K562 (cell line): ENCODE measurements around the gene ZFY. TPM values are rescaled to one million over a fixed set of nuclear protein-coding genes. Genes with fewer than 3 reads are reported as not detected.

ENCODE experiments used
- CC2D1A ChIP-seq: fragments of 450-650 bp; IDR thresholded peaks from 2 replicates; pipeline ENCODE4 v1.6.1; 2017; ENCODE audit warnings: mild to moderate bottlenecking
- HIVEP1 ChIP-seq: fragments of 250-450 bp; sonication (Bioruptor Pico); IDR thresholded peaks from 2 replicates; pipeline ENCODE4 v1.4.0; 2020; ENCODE audit warnings: mild to moderate bottlenecking
- HNRNPLL ChIP-seq: fragments of 200-400 bp; formaldehyde crosslinking; IDR thresholded peaks from 2 replicates; pipeline ENCODE4 v1.6.1; 2017; ENCODE audit warnings: low read length, low read depth, mild to moderate bottlenecking; ENCODE audit not compliant: poor library complexity, severe bottlenecking
- MCM2 ChIP-seq: fragments of 450-650 bp; IDR thresholded peaks from 2 replicates; pipeline ENCODE4 v1.6.1; 2017; ENCODE audit warnings: low read depth, mild to moderate bottlenecking
- MIER1 ChIP-seq: fragments of 450-650 bp; IDR thresholded peaks from 2 replicates; pipeline ENCODE4 v1.6.1; 2016; ENCODE audit warnings: antibody characterized with exemption, mild to moderate bottlenecking, low read depth
- MYBL2 ChIP-seq, 2 experiments: fragments of 450-650 bp in 1 of 2; sonication (generic) in 1 of 2; formaldehyde crosslinking in 1 of 2; IDR thresholded peaks; 2 replicates each; pipeline versions ENCODE4 v1.6.1 to v1.8.1; 2017 to 2022; ENCODE audit warnings: borderline replicate concordance in 1 of 2, inconsistent platforms in 1 of 2, low read depth in 1 of 2, mild to moderate bottlenecking in 1 of 2, missing genetic modification reagents in 1 of 2, moderate library complexity in 1 of 2
- POLR2AphosphoS2 ChIP-seq: IDR thresholded peaks from 2 replicates; pipeline ENCODE4 v1.6.1; 2012; ENCODE audit warnings: low read length, improper control_type of control experiment
- POLR3A ChIP-seq: IDR thresholded peaks from 2 replicates; pipeline ENCODE4 v1.6.1; 2011; ENCODE audit warnings: borderline replicate concordance, mild to moderate bottlenecking, moderate library complexity; ENCODE audit not compliant: insufficient read length, insufficient read depth; ENCODE audit errors: extremely low read depth
- SMAD1 ChIP-seq: fragments of 150-350 bp; IDR thresholded peaks from 2 replicates; pipeline ENCODE4 v1.6.1; 2014; ENCODE audit warnings: low read length, low read depth; ENCODE audit not compliant: partially characterized antibody
- ZNF507 ChIP-seq: conservative IDR thresholded peaks from 2 replicates; pipeline ENCODE4 v1.6.1; 2017; ENCODE audit warnings: missing genetic modification characterization, missing compliant biosample characterization
- polyA plus RNA-seq, 8 experiments: library from polyadenylated mRNA; depleted of rRNA in 4 of 8; stranded (reverse) in 5 of 8; unstranded in 3 of 8; fragments of >200 nt; fragmentation: Nextera tagmentation in 2 of 8; fragmentation: Illumina TruSeq in 1 of 8; extraction: Ambion mirVana in 2 of 8; extraction: Trizol in 1 of 8; gene quantifications; 2 replicates each; pipeline versions ENCODE4 v1.2.1 to v1.2.3, GENCODE V29; 2011 to 2014; ENCODE audit warnings: inconsistent platforms in 1 of 8, missing spikeins in 1 of 8
- total RNA-seq, 7 experiments: library from RNA; depleted of rRNA in 6 of 7; stranded (reverse); fragments of >200 nt in 6 of 7; fragmentation: Illumina TruSeq in 2 of 7; extraction: Trizol in 2 of 7; gene quantifications; 2 replicates each; pipeline versions ENCODE4 v1.2.1 to v1.2.3, GENCODE V29; 2011 to 2021; ENCODE audit warnings: low replicate concordance in 1 of 7
- TF ChIP-seq, protein P1 (sequence below): fragments of 450-650 bp; formaldehyde crosslinking; IDR thresholded peaks from 2 replicates; pipeline ENCODE4 v1.4.0; 2020; ENCODE audit warnings: mild to moderate bottlenecking
- TF ChIP-seq, protein P2 (sequence below): fragments of 450-650 bp; IDR thresholded peaks from 2 replicates; pipeline ENCODE4 v1.6.1; 2016; ENCODE audit warnings: low read depth, mild to moderate bottlenecking, moderate library complexity
- TF ChIP-seq, protein P3 (sequence below): fragments of 250-450 bp; sonication (Bioruptor Pico); IDR thresholded peaks from 2 replicates; pipeline ENCODE4 v1.5.0; 2022; ENCODE audit warnings: mild to moderate bottlenecking
- TF ChIP-seq, protein P4 (sequence below): fragments of 250-450 bp; sonication (Bioruptor Pico); IDR thresholded peaks from 2 replicates; pipeline ENCODE4 v1.5.0; 2020; ENCODE audit warnings: mild to moderate bottlenecking, borderline replicate concordance

The ZFY gene
- total and polyA plus RNA-seq, 9 of the 15 experiments (the other 6 are each of a cell fraction or from before 2014, with no cell fraction given), result not detected

DNA sequence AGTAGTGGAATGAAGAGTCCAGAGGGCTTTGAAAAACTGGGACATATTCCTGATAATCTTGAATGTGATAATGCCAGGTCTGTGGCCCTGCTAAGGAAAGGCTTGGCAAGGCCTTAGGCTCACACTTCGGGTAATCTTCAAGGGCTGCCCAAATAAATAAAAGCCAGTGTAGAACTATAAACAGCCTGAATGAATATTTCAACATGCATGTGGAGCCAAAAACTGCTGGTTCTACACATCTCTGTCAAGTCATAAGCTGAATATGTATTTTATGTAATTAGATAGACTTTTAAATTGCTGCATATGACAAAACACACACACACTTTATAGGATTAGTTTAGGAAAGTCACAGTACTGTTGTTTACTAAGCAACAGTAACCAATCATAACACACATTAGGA is 30.4 kb downstream of the ZFY start (continued):
- TF ChIP-seq POLR3A (no peak), POLR2AphosphoS2 (no peak), HNRNPLL (no peak), ZNF507 (tag) (no peak), MIER1 (no peak), SMAD1 (no peak), MYBL2 (IDR thresholded peaks at IDR 0.05; ENCODE audit: low read depth) (no peak), MYBL2 (CRISPR knock-in tag; IDR thresholded peaks at IDR 0.05; ENCODE audit: borderline replicate concordance) (no peak), HIVEP1 (CRISPR knock-in tag) (no peak), CC2D1A (no peak), MCM2 (no peak)
- TF ChIP-seq, protein P1, sequence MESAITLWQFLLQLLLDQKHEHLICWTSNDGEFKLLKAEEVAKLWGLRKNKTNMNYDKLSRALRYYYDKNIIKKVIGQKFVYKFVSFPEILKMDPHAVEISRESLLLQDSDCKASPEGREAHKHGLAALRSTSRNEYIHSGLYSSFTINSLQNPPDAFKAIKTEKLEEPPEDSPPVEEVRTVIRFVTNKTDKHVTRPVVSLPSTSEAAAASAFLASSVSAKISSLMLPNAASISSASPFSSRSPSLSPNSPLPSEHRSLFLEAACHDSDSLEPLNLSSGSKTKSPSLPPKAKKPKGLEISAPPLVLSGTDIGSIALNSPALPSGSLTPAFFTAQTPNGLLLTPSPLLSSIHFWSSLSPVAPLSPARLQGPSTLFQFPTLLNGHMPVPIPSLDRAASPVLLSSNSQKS, result no peak
- TF ChIP-seq, protein P2, sequence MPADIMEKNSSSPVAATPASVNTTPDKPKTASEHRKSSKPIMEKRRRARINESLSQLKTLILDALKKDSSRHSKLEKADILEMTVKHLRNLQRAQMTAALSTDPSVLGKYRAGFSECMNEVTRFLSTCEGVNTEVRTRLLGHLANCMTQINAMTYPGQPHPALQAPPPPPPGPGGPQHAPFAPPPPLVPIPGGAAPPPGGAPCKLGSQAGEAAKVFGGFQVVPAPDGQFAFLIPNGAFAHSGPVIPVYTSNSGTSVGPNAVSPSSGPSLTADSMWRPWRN, result no peak
- TF ChIP-seq, protein P3, sequence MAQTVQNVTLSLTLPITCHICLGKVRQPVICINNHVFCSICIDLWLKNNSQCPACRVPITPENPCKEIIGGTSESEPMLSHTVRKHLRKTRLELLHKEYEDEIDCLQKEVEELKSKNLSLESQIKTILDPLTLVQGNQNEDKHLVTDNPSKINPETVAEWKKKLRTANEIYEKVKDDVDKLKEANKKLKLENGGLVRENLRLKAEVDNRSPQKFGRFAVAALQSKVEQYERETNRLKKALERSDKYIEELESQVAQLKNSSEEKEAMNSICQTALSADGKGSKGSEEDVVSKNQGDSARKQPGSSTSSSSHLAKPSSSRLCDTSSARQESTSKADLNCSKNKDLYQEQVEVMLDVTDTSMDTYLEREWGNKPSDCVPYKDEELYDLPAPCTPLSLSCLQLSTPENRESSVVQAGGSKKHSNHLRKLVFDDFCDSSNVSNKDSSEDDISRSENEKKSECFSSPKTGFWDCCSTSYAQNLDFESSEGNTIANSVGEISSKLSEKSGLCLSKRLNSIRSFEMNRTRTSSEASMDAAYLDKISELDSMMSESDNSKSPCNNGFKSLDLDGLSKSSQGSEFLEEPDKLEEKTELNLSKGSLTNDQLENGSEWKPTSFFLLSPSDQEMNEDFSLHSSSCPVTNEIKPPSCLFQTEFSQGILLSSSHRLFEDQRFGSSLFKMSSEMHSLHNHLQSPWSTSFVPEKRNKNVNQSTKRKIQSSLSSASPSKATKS (CRISPR knock-in tag), result no peak
- TF ChIP-seq, protein P4, sequence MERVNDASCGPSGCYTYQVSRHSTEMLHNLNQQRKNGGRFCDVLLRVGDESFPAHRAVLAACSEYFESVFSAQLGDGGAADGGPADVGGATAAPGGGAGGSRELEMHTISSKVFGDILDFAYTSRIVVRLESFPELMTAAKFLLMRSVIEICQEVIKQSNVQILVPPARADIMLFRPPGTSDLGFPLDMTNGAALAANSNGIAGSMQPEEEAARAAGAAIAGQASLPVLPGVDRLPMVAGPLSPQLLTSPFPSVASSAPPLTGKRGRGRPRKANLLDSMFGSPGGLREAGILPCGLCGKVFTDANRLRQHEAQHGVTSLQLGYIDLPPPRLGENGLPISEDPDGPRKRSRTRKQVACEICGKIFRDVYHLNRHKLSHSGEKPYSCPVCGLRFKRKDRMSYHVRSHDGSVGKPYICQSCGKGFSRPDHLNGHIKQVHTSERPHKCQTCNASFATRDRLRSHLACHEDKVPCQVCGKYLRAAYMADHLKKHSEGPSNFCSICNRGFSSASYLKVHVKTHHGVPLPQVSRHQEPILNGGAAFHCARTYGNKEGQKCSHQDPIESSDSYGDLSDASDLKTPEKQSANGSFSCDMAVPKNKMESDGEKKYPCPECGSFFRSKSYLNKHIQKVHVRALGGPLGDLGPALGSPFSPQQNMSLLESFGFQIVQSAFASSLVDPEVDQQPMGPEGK (CRISPR knock-in tag), result no peak
